ENCODE results near the gene TCEAL7.
"Not testable (repeated sequence)": the region's sequence is repeated elsewhere in the genome, so short reads cannot be mapped to it uniquely, and the experiment has no call there.

Gene TCEAL7, protein sequence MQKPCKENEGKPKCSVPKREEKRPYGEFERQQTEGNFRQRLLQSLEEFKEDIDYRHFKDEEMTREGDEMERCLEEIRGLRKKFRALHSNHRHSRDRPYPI

DNA sequence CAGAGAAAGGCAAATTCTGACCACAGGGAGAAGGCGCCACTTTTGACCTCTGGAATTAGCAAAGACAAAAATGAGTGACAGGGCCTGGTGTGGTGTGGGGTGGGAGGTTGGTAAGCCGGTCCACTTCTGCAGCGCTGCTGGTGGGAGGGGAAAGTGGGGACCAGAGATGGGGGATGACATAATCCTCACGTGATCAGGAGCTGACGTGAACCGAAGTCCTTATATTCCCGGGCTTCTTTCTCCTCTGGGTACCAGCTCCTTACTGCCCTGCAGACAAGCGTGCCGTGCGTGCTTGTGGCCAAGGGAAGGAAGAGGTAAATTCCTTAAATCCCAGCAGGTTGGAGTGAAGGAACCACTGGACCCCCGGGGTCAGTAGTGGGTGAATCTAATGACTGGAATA lies at the start of gene TCEAL7:
Gene TCEAL7 (plus strand): TSS at position 249 of the 400 bp plus-strand sequence. CDS start 1,165 bp downstream, outside the sequence.
- peak; percentile 45 for DNase-seq

DNA sequence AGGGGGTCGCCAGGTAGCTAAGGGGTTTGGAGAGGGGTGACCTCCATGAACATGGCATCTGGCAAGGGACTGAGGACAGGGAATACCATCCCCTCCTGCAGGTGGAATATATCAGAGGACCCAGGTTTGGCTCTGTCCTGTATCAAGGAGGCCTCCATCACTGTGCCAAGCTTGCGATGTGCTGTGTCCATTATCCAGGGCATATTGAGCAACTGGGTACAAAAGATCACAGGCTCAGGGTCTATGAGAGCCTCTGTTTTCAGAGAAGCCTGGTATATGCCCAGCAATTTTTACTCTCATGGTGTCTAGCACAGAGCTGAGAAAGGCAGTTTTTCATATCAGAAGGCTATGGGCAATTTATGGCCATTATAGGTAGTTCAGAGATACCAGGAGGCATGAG lies 36.9 kb upstream of the TCEAL7 start:
- no peak for DNase-seq

DNA sequence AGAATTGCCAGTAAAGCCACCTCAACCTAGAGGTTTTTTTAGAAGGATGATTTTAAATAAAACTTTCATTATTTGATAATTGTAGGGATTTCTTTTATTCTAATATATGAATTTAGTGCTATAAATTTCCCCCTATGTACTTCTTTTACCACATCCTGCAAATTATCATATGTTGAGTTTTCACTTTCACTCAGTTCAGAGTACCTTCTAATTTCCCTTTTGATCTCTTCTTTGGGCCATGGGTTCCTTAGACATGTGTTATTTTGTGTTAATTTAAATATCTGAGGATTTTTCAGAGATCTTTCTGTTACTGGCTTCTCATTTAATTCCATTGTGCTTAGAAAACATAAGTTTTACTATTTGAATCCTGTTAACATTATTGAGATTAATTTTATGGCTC lies 25.3 kb upstream of the TCEAL7 start:
- no peak for DNase-seq

DNA sequence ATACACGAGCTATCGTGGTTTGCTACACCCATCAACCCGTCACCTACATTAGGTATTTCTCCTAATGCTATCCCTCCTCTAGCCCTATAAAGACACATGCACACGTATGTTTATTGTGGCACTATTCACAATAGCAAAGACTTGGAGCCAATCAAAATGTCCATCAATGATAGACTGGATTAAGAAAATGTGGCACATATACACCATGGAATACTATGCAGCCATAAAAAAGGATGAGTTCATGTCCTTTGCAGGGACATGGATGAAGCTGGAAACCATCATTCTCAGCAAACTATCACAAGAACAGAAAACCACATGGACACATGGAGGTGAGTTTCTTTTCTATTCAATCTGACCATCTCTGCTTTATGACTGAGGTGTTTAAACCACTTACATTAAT lies 24.4 kb upstream of the TCEAL7 start:
- DNase-seq = not testable (repeated sequence)

DNA sequence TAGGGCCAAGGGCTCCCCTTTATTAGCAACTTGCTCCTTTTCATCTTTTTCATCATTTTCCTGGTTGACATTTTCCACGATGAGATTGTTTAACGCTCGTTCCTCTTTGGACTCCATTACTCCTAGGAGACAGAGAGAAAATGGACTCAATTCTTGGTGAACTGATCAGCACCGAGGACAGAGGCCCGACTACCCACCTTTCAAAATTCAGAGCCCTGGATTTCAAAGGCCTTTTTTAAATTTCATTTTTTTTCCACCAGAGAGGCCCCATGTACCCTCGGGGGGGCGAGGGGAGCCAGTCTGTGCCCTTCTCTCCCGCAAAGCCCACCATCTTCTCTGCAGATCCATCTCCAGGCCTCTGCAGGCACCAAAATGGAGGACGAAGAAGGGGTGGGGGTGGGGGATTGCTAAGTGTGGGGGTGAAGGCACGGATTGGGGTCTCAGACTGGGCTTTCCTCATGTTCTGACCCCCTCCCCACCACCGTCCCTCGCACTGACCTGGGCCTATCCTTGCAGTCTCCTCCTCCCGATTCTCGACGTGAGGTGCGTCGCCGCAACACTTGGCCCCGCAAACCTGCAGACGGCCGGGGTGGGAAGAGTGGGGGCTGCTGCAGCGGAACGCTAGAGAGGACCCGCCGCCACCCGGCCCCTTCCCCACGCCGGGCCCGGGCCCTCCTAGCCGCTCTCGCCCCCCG lies 20.0 kb upstream of the TCEAL7 start:
- no peak for DNase-seq

DNA sequence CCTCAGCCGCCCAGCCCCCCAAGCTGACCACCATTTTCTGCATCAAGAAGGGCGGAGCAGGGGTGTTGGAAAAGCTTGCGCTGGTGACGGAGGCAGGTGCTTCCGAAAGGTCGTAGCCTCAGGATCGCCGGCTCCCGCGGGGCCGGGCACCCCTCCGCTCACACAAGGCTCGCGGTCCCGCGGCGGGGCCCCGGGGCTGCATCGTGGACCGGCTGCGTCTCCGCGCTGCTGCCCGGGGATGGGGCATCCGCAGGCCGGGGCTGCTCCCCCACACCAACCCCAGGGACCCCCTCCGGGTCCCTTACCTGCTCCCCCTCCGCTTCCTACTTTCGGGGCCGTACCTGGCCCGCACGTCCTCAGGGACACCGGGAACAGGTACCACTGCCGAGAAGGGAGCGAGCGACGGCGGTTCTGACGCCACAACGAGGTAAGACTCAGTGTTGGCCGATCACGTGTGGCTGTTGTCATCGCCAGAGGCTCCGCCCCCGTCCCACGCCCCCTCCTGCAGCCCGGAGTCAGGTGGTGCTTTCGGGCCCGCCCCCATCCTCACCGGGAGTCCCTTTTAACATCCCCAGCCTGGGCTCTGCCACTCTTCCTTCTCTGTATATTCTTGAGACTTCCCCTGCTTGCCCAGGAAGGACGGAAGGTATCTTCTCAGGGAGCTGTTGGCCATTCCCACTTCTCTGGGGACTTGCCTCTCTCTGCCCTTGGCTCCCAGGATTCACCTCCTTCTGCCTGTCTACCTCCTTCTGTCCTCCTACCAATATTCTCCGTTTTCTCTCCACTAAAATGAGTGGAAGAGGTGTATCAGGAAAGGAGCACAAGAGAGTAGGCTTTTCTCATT lies 19.3 kb upstream of the TCEAL7 start, which contains the start of gene BEX2:
Gene BEX2 (minus strand): TSS at position 436 of the 844 bp plus-strand sequence. CDS start 1,014 bp downstream, outside the sequence.
- DNase-seq = peak; percentile 16

DNA sequence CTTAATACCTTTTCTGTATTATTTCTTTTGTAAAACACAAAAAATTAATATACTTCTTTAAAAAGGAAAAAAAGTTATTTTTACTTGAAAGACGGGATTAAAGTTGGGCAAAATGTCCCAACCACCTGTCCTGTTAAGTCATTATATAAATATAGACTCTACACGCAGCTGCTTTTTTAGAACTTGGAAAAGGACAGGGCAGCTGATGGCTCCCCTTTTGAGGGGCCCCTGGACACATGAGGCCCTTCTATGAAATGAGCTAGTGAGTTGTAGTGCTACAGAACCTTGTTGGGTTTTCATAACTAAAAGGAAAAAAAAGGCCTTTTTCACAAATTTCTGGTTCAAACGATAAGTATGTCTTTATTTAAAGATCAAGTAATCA lies 18.6 kb upstream of the TCEAL7 start:
- no peak for DNase-seq

DNA sequence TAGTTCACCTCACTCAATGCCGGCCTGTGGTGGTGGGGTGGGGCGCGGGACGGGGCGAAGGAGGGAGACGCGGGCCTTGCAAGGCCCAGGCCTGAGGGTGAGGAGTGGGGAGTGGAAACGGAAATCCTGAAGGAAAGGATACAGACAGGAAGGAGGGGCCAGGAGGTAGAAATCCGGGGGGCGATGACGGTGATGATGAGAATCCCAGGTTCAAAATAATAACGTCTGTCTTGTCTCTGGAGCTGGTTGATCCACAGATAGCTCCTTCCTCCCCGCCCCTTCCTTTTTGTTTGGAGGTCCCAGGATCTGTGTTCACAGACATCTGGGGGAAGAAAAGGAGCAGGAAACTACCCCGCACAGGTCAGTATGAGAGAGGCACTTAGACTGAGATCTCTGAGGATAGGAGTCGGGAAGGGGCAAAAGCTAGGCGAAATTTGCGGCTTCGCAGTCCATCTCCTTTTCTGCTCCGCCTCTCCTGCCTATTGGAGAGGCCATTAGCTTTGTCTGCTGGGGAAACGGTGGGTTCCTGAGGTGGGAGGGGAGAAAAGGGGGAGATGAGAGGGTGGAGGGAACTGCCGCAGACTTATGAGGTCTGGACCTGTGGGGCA lies 746 bp downstream of the TCEAL7 start:
- DNase-seq = peak; percentile 25

DNA sequence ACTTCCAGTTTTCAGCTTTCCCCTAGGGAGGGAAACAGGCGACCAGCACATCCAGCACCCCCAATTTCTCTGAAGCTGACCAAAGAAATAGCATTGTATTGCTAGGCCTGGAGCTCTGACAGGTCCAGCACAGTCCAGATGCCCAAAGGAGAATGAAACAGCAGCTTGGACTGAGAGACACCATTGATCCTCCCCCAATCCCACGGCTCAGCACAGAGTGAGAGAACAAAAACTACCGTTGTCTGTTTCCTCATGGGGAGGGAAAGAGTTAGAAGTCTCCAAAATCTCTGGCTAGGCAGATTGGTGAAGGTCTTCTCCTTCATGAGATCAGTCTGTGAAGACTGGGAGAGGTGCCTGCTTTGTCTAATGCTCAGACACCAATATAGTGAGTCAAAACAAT lies 8.6 kb downstream of the TCEAL7 start:
- DNase-seq = no peak

DNA sequence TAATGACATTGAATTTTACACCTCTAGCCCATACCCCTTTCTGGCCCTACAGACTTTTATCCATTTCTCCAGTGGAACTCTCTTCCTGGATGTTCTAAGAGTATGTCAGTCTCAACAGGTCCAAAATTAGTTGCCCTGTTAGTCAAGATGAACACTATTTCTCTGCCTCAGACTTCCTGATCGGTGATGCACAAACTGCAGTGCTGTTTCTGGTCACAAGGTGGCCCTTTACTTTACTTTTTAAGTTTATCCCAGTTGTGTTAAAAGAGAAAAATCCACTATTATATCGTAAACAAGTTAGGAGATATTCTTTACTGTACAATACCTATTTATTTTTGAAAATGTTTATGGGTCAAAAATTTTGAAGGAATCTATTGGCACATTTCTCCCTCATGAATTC lies 13.1 kb downstream of the TCEAL7 start:
- DNase-seq = peak; percentile 24

DNA sequence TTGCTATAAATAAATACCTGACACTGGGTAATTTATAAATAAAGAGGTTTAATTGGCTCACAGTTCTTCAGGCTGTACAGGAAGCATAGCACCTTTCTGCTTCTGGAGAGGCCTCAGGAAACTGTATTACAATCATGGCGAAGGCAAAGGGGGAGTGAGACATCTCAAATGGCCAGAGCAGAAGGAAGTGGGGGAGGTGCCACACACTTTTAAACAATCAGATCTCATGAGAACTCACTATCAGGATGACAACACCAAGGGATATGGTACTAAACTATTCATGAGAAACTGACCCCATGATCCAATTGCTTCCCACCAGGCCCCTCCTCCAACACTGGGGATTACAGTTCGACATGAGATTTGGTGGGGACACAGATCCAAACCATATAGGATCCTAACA lies 14.6 kb downstream of the TCEAL7 start:
- DNase-seq = no peak

DNA sequence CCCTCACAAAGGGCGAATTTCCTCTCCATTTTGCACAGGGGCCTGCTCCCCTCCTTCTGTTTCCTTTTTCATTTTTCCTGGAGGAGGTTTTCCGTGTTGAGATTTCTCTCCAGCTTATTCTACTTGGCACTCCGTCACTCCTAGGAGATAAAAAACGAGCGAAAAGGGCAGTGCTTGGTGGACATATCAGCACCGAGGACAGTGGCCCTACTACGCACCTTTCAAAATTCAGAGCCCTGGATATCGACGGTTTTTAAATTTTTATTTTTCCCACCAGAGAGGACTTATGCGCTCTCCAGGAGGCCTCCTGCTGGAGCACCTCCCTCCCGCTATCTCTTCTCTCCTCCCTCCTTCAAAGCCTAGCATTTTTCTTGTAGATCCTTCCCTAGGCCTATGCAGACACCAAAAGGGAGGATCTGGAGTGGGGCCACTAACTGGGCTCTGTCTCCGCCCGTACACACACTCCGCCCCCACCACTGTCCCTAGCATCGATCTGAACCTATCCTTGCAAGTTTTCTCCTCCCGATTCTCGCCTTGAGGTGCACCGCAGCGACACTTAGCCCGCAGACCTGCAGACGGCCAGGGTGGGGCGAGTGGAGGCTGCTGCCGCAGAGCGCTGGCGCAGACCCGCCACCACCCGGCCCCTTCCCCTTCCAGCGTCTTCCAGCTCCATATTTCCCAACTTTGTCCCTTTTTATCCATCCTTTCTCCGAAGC lies 17.8 kb downstream of the TCEAL7 start:
- no peak for DNase-seq

DNA sequence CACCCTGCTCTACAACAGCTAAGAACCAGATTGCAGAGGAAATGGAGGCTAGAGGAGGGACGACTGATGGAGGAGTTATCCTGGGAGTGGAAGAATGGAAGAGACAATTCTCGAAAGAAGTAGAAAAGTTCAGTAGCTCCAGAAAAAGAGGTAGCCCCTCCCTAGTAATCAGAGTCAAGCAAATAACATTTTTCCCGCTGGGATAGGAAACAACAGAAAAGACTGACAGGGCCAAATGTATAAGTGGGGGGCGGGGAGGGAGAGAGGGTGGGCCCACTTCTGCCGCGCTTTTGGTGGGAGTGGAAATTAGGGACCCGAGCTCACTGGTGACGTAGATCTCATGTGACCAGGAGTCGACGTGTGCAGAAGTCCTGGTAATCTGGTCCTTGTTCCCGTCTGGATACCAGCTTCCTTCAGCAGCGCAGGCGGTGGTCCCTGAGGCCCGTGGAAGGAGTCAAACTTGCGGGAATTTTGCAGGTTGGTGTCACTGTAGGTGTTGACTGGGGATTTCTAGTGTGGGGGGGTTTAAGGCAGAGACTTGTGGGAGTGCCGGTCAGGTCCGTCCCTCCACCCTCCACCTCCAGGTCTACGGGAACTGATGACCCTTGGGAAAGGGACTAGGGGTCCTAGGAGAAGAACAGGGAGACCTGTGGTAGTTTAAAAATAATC lies 26.2 kb downstream of the TCEAL7 start, which contains the start of gene TCEAL9:
Gene TCEAL9 (plus strand): TSS at position 377 of the 669 bp plus-strand sequence. CDS start 1,179 bp downstream, outside the sequence.
- DNase-seq = peak; percentile 82

DNA sequence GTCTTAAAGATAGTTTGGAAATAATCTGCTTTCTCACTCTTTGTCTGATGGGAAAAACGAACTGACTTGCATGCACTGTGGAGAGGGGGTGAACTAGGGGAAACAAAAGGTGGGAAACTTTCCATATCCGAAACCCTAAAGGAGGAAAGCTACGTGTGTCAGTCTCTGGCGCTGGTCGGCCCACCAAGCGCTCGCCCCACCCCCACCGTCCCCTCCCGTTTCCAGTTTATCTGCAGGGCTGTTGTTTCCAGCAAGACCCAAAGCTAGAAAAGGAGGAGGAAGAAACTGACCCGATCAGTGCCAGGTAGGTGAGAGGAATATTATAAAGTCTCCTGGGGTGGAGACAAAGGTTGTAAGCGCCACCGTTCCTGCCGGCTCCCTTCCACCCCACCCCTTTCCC lies 26.8 kb downstream of the TCEAL7 start:
- no peak for DNase-seq

DNA sequence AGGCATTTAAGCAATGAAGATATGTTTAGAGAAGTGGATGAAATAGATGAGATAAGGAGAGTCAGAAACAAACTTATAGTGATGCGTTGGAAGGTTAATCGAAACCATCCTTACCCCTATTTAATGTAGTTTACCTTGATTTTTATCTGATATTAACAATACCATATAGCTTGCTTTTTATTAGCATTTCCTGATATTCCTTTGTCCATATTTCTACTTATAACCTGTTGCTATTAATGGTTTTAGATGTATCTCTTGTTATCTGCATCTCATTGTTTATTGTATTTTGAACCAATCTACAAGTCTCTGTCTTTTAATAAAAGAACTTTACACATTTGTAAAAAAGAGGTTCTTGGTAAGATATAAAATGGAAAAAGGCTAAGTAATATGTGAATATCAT lies 27.8 kb downstream of the TCEAL7 start:
- DNase-seq = no peak

DNA sequence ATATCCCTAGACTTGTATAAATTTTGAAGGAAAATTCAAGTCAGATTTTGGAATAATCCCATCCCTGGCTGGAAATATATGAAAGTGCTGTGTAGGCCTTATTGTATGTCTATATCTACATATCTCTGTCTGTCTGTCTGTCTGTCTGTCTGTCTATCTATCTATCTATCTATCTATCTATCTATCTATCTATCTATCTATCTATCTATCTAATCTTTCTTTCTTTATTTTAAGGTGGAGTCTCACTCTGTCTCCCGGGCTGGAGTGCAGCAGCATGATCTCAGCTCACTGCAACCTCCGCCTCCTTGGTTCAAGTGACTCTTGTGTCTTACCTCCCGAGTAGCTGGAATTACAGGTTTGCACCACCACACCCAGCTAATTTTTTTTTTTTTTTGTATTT lies 29.6 kb downstream of the TCEAL7 start:
- not testable (repeated sequence) for DNase-seq

DNA sequence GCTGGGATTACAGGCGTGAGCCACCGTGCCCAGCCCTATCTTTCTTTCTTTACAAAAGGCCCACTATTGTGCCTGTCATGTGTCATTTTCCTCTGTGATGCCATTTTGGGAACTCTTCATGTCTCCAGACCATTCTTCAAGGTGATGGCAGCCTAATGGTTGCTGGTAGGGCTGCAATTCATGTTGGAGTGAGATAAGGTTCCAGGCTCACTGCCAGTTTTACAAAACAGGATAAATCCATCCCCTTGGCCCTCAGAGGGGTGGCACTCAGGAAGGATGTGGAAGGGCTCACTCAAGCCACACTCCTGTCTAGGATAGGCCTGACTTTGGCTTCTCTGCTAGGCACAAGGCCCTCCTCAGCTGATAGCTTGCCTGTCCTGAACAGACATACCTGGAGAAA lies 30.1 kb downstream of the TCEAL7 start:
- no peak for DNase-seq

DNA sequence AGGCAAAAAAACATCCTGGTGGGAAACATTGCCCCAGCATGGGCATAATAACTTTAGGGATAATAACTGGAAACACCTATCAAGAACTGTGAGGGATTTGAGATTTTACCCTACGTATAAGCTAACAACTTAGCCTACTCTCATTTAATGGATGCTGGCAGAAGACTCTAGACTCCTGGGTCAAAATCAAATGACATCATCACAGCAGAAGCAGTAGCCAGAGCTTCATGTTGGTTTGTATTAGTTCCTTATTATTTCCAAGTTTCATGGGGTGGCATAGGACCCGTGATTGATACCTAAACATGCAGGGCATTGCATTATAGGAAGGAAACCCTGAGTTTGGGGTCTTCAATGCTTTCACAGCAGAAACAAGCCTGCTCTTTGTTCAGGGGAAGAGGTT lies 30.9 kb downstream of the TCEAL7 start:
- DNase-seq = no peak

DNA sequence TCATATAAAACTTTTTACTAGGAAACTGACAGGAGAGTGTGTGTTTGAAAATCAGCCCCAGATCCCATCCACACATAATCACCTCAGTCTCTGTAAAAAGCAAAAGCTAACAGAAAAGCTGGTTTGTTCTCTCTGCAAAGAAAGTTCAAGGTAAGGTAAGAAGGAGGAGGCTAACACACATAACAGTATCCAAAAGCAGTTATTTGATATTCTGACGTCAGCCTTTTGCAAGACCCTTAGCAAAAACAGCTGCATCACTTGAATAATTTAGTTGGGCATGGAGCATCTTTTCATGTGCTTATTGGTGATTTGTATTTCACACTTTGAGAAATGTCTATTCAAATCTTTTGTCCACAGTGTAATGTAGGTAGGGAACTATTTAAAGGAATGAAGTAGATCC lies 31.8 kb downstream of the TCEAL7 start:
- DNase-seq = no peak

DNA sequence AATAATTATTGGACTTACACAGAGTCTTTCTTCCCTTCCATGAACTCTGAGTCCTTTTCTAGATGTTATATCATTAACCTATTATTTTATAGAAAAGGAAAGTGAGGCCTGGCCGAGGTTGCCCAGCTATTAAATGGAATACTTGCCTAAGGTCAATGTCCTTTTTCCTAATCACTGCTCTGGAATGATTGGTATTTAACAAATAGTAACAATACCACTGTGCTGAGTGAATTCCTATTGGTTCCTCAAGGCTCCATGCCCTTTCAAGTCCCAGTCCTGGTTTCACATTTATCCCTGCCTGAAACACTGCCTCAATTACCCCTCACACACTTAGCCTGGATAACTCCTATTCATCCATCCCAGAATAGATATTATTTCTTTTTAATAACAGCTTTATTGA lies 32.4 kb downstream of the TCEAL7 start:
- DNase-seq = peak; percentile 29

DNA sequence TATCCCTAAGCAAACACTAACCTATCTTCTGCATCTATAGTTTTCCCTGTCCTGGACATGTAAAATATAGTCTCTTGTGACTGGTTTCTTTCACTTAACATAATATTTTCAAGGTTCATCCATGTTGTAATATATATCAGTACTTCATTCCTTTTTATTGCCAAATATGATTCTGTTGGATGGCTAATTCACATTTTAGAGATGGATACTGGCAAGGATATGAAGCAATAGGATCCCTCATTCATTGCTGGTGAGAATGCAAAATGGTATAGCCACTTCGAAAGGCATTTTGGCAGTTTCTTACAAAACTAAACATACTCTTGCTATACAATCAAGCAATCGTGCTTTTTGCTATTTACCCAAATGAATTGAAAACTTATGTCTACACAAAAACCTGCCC lies 33.0 kb downstream of the TCEAL7 start:
- no peak for DNase-seq

DNA sequence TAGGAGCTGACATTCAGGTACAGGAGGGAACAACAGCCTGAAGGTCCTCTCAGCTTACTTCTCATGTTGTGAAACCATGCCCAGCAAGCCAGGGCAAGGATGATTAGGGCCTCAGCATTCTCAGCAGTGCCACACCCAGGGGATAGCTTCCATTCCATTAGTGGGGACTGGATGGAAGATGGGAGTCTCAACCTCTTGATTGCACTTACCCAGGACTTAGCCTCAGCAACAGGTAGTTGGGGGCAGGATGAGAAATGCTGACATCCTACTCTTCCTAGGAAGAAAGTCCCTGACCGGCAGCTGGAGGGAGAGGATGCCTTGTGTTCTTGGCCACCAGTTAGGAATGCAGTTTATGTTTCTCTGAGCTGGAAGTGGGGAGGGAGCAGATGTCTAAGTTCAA lies 37.5 kb downstream of the TCEAL7 start:
- no peak for DNase-seq

Measured in fibroblast of skin of right biceps (primary cell).